ENCODE data around the gene TTC34. TPM values are rescaled to one million over a fixed set of nuclear protein-coding genes. Genes with fewer than 3 reads are reported as not detected.

TTC34 gene
- total and polyA plus RNA-seq, 2 experiments from 2014 or later = 0.08 to 0.35 TPM

GRCh38 chr1:2614145-2614544, 187.3 kb downstream of the TTC34 start:
- peaks cover 4% of the 10 kb centered on the region; the same call in 1 of the 3 replicates for H3K36me3 Mint-ChIP-seq (ENCODE audit: low read depth)
- Histone ChIP-seq H3K4me1 (ENCODE audit: insufficient read depth) (no peaks in the 10 kb centered on the region; the same call in 1 of the 2 replicates), H3K4me3 (no peak overlapping the region), H3K4me2 (no peak overlapping the region), H4K20me1 (replicated peaks; ENCODE audit: insufficient read depth) (no peaks in the 10 kb centered on the region), H3F3A (replicated peaks; ENCODE audit: low read depth) (no peaks in the 10 kb centered on the region), H3K9me2 (ENCODE audit: insufficient read depth) (no peaks in the 10 kb centered on the region; the same call in 1 of the 2 replicates), H3K27ac (ENCODE audit: low read depth) (no peak overlapping the region), H3K36me3 (ENCODE audit: insufficient read depth) (no peaks in the 10 kb centered on the region), H3K27me3 (ENCODE audit: insufficient read depth) (no peaks in the 10 kb centered on the region), H3K79me2 (replicated peaks; ENCODE audit: insufficient read depth) (no peaks in the 10 kb centered on the region), H2AFZ (no peak overlapping the region)
- no peak overlapping the region for H3K4me3 Mint-ChIP-seq
- no peak overlapping the region for H3K27ac Mint-ChIP-seq
- H3K27me3 Mint-ChIP-seq (ENCODE audit: insufficient read depth, low read depth, poor library complexity) = peaks cover 12% of the 10 kb centered on the region
- ATAC-seq = no peak
- peaks cover 8% of the 10 kb centered on the region for H3K4me1 Mint-ChIP-seq
- H3K9me3 Mint-ChIP-seq = peaks cover 41% of the 10 kb centered on the region
- no peak for DNase-seq (ENCODE audit: low spot score)
- TF ChIP-seq, protein P1, sequence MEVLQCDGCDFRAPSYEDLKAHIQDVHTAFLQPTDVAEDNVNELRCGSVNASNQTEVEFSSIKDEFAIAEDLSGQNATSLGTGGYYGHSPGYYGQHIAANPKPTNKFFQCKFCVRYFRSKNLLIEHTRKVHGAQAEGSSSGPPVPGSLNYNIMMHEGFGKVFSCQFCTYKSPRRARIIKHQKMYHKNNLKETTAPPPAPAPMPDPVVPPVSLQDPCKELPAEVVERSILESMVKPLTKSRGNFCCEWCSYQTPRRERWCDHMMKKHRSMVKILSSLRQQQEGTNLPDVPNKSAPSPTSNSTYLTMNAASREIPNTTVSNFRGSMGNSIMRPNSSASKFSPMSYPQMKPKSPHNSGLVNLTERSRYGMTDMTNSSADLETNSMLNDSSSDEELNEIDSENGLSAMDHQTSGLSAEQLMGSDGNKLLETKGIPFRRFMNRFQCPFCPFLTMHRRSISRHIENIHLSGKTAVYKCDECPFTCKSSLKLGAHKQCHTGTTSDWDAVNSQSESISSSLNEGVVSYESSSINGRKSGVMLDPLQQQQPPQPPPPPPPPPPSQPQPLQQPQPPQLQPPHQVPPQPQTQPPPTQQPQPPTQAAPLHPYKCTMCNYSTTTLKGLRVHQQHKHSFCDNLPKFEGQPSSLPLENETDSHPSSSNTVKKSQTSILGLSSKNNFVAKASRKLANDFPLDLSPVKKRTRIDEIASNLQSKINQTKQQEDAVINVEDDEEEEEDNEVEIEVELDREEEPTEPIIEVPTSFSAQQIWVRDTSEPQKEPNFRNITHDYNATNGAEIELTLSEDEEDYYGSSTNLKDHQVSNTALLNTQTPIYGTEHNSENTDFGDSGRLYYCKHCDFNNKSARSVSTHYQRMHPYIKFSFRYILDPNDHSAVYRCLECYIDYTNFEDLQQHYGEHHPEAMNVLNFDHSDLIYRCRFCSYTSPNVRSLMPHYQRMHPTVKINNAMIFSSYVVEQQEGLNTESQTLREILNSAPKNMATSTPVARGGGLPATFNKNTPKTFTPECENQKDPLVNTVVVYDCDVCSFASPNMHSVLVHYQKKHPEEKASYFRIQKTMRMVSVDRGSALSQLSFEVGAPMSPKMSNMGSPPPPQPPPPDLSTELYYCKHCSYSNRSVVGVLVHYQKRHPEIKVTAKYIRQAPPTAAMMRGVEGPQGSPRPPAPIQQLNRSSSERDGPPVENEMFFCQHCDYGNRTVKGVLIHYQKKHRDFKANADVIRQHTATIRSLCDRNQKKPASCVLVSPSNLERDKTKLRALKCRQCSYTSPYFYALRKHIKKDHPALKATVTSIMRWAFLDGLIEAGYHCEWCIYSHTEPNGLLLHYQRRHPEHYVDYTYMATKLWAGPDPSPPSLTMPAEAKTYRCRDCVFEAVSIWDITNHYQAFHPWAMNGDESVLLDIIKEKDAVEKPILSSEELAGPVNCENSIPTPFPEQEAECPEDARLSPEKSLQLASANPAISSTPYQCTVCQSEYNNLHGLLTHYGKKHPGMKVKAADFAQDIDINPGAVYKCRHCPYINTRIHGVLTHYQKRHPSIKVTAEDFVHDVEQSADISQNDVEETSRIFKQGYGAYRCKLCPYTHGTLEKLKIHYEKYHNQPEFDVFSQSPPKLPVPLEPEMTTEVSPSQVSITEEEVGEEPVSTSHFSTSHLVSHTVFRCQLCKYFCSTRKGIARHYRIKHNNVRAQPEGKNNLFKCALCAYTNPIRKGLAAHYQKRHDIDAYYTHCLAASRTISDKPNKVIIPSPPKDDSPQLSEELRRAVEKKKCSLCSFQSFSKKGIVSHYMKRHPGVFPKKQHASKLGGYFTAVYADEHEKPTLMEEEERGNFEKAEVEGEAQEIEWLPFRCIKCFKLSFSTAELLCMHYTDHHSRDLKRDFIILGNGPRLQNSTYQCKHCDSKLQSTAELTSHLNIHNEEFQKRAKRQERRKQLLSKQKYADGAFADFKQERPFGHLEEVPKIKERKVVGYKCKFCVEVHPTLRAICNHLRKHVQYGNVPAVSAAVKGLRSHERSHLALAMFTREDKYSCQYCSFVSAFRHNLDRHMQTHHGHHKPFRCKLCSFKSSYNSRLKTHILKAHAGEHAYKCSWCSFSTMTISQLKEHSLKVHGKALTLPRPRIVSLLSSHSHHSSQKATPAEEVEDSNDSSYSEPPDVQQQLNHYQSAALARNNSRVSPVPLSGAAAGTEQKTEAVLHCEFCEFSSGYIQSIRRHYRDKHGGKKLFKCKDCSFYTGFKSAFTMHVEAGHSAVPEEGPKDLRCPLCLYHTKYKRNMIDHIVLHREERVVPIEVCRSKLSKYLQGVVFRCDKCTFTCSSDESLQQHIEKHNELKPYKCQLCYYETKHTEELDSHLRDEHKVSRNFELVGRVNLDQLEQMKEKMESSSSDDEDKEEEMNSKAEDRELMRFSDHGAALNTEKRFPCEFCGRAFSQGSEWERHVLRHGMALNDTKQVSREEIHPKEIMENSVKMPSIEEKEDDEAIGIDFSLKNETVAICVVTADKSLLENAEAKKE (CRISPR knock-in tag; IDR thresholded peaks at IDR 0.05) = no peak
- TF ChIP-seq ETS1 (IDR thresholded peaks at IDR 0.05) (no peak), JUNB (IDR thresholded peaks at IDR 0.05; ENCODE audit: unreplicated experiment) (no peak), ZNF114 (CRISPR knock-in tag; IDR thresholded peaks at IDR 0.05) (no peak), CREB1 (CRISPR knock-in tag; IDR thresholded peaks at IDR 0.05; ENCODE audit: low read depth) (no peak)
- TF ChIP-seq, protein P2, sequence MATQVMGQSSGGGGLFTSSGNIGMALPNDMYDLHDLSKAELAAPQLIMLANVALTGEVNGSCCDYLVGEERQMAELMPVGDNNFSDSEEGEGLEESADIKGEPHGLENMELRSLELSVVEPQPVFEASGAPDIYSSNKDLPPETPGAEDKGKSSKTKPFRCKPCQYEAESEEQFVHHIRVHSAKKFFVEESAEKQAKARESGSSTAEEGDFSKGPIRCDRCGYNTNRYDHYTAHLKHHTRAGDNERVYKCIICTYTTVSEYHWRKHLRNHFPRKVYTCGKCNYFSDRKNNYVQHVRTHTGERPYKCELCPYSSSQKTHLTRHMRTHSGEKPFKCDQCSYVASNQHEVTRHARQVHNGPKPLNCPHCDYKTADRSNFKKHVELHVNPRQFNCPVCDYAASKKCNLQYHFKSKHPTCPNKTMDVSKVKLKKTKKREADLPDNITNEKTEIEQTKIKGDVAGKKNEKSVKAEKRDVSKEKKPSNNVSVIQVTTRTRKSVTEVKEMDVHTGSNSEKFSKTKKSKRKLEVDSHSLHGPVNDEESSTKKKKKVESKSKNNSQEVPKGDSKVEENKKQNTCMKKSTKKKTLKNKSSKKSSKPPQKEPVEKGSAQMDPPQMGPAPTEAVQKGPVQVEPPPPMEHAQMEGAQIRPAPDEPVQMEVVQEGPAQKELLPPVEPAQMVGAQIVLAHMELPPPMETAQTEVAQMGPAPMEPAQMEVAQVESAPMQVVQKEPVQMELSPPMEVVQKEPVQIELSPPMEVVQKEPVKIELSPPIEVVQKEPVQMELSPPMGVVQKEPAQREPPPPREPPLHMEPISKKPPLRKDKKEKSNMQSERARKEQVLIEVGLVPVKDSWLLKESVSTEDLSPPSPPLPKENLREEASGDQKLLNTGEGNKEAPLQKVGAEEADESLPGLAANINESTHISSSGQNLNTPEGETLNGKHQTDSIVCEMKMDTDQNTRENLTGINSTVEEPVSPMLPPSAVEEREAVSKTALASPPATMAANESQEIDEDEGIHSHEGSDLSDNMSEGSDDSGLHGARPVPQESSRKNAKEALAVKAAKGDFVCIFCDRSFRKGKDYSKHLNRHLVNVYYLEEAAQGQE (IDR thresholded peaks at IDR 0.05; ENCODE audit: unreplicated experiment) = no peak
